Transverse colon (tissue), 4 donors: ENCODE data around the gene SLCO4A1.

ENCODE experiments used
- POLR2A ChIP-seq: fragments of 450-650 bp; IDR thresholded peaks from one replicate; pipeline ENCODE4 v1.6.1; 2016; ENCODE audit warnings: antibody characterized with exemption, mild to moderate bottlenecking, moderate library complexity
- POLR2AphosphoS5 ChIP-seq, 3 donors: sonication (generic); formaldehyde crosslinking; IDR thresholded peaks; one replicate each; pipeline ENCODE4 v1.6.1; 2016; ENCODE audit warnings: antibody characterized with exemption in 3 of 3
- TF ChIP-seq, protein P1 (sequence below), 5 experiments: fragments of 200-600 bp in 3 of 5; fragments of 450-650 bp in 2 of 5; sonication (generic) in 3 of 5; IDR thresholded peaks; 1 replicate in 2 of 5; 2 replicates in 3 of 5; pipeline ENCODE4 v1.5.1; 2016 to 2017; ENCODE audit warnings: antibody characterized with exemption in 5 of 5, inconsistent platforms in 3 of 5, mild to moderate bottlenecking in 2 of 5, moderate library complexity in 1 of 5

DNA sequence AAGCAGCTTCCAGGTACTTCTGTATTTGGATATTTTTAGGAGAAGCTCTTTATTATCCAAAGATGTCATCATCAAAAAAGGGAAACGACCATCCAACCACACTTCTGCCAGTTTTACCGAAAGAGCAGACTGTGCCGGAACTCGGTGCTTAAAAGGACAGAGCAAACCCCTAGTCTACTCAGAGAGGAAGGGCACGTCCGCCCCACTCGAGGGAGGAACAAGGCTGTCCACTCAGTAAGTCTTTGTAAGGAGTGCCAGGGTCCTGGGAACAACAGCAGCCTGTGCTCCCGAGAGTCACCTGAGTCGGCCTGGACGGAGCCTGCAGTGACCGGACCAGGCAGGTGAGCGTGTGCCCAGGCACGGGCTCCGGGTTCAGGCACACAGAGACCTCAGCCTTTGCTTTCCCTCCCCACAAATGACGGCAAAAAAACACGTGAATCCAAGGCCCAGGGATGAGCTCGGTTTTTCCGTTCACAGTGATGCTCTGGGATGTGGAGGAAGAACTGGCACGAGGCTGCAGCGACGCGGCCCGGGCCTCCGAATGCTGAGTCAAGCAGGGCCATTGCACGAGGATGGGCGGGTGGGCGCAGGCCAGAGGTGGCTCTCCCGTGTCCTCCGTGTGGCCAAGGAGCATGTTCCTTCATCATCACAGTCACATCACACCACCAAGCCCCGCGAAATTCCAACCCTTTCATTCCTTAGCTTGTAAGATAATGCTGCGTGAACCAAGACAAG, 17.4 kb upstream of the SLCO4A1 start:
- TF ChIP-seq, protein P1, sequence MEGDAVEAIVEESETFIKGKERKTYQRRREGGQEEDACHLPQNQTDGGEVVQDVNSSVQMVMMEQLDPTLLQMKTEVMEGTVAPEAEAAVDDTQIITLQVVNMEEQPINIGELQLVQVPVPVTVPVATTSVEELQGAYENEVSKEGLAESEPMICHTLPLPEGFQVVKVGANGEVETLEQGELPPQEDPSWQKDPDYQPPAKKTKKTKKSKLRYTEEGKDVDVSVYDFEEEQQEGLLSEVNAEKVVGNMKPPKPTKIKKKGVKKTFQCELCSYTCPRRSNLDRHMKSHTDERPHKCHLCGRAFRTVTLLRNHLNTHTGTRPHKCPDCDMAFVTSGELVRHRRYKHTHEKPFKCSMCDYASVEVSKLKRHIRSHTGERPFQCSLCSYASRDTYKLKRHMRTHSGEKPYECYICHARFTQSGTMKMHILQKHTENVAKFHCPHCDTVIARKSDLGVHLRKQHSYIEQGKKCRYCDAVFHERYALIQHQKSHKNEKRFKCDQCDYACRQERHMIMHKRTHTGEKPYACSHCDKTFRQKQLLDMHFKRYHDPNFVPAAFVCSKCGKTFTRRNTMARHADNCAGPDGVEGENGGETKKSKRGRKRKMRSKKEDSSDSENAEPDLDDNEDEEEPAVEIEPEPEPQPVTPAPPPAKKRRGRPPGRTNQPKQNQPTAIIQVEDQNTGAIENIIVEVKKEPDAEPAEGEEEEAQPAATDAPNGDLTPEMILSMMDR (IDR thresholded peaks at IDR 0.05) = no peak
- TF ChIP-seq POLR2AphosphoS5 (IDR thresholded peaks at IDR 0.05) = no peak
- TF ChIP-seq POLR2A = no peak
